ENCODE results near the gene SEC24C.

The SEC24C gene

GRCh38 chr10:73808021-73808815, 64.0 kb downstream of the SEC24C start:
- DNase-seq = peak in 2 of 10 donors; percentile 57 to 58
- intact Hi-C loops (cut with DNase I) = no loop called here

- intact Hi-C loops (cut with DNase I) = no loop called here
- peak in 1 of 10 donors; percentile 14 for DNase-seq
Observed at GRCh38 chr10:73809061-73809818, 65.1 kb downstream of the SEC24C start.

- intact Hi-C loops (cut with DNase I) = no loop called here
- DNase-seq = peak in 1 of 10 donors; percentile 6
Observed at GRCh38 chr10:73810358-73810734, 66.2 kb downstream of the SEC24C start.

- DNase-seq = peak in 5 of 10 donors; percentile 29 to 88 (median 81)
- intact Hi-C loops (cut with DNase I) = loop anchor here (1.0 kb wide), 1 partner anchor 26 kb away; the partner anchor contains the start of gene ZSWIM8
Observed at GRCh38 chr10:73810735-73811465, 66.7 kb downstream of the SEC24C start.

- DNase-seq = peak in 1 of 10 donors; percentile 86
- intact Hi-C loops (cut with DNase I) = no loop called here
Observed at GRCh38 chr10:73812657-73813056, 68.5 kb downstream of the SEC24C start.

GRCh38 chr10:73813333-73813732, 69.2 kb downstream of the SEC24C start:
- DNase-seq = peak in 1 of 10 donors; percentile 76
- intact Hi-C loops (cut with DNase I) = no loop called here

- peak in 1 of 10 donors; percentile 35 for DNase-seq
- intact Hi-C loops (cut with DNase I) = no loop called here
Observed at GRCh38 chr10:73814276-73814895, 70.2 kb downstream of the SEC24C start.

GRCh38 chr10:73814896-73815718, 70.9 kb downstream of the SEC24C start:
- peak in 2 of 10 donors; percentile 79 to 83 for DNase-seq
- intact Hi-C loops (cut with DNase I) = no loop called here

GRCh38 chr10:73815719-73816030, 71.5 kb downstream of the SEC24C start:
- intact Hi-C loops (cut with DNase I) = no loop called here
- DNase-seq = no peak

GRCh38 chr10:73816917-73817729, 73.0 kb downstream of the SEC24C start:
- intact Hi-C loops (cut with DNase I) = no loop called here
- peak in 1 of 10 donors; percentile 45 for DNase-seq

GRCh38 chr10:73817826-73818225, 73.7 kb downstream of the SEC24C start:
- intact Hi-C loops (cut with DNase I) = no loop called here
- DNase-seq = peak in 1 of 10 donors; percentile 55

GRCh38 chr10:73818402-73818801, 74.2 kb downstream of the SEC24C start:
- DNase-seq = peak in 1 of 10 donors; percentile 73
- intact Hi-C loops (cut with DNase I) = no loop called here

GRCh38 chr10:73819081-73819480, 74.9 kb downstream of the SEC24C start:
- intact Hi-C loops (cut with DNase I) = no loop called here
- DNase-seq = peak in 1 of 10 donors; percentile 27

- peak in 1 of 10 donors; percentile 59 for DNase-seq
- intact Hi-C loops (cut with DNase I) = no loop called here
Observed at GRCh38 chr10:73819513-73820093, 75.4 kb downstream of the SEC24C start.
